HepG2 (cell line): ENCODE measurements around the gene SETD1A. TPM values are rescaled to one million over a fixed set of nuclear protein-coding genes. Genes with fewer than 3 reads are reported as not detected.

Source experiments
- CBX2 ChIP-seq, 2 experiments: fragments of 200-600 bp in 1 of 2; sonication (generic); formaldehyde crosslinking in 1 of 2; IDR thresholded peaks; 2 replicates each; pipeline versions ENCODE4 v1.7.0 to v1.8.1; 2018 to 2022; ENCODE audit warnings: low read depth in 2 of 2, low read length in 1 of 2, mild to moderate bottlenecking in 1 of 2, missing genetic modification reagents in 1 of 2
- CSRNP1 ChIP-seq: sonication (generic); formaldehyde crosslinking; IDR thresholded peaks from 2 replicates; pipeline ENCODE4 v1.8.1; 2023; ENCODE audit warnings: mild to moderate bottlenecking, missing genetic modification reagents
- EP300 ChIP-seq, 3 experiments: sonication (generic) in 1 of 3; formaldehyde crosslinking in 1 of 3; IDR thresholded peaks; 2 replicates each; pipeline versions ENCODE4 v1.5.1 to v1.6.1; 2011 to 2020; ENCODE audit warnings: low read depth in 2 of 3, low read length in 2 of 3, borderline replicate concordance in 1 of 3, improper control_type of control experiment in 1 of 3, mild to moderate bottlenecking in 1 of 3, missing genetic modification reagents in 1 of 3, moderate library complexity in 1 of 3
- ESRRA ChIP-seq: sonication (generic); formaldehyde crosslinking; IDR thresholded peaks from 2 replicates; pipeline ENCODE4 v1.5.1; 2020; ENCODE audit warnings: mild to moderate bottlenecking, low read depth, missing genetic modification reagents
- GPN1 ChIP-seq: sonication (generic); formaldehyde crosslinking; IDR thresholded peaks from 2 replicates; pipeline ENCODE4 v1.5.1; 2020; ENCODE audit warnings: missing genetic modification reagents, borderline replicate concordance
- HNF1B ChIP-seq: sonication (generic); formaldehyde crosslinking; IDR thresholded peaks from 2 replicates; pipeline ENCODE4 v1.5.1; 2020; ENCODE audit warnings: mild to moderate bottlenecking, moderate library complexity, missing genetic modification reagents
- MIER3 ChIP-seq: IDR thresholded peaks from 2 replicates; pipeline ENCODE4 v1.6.1; 2016; ENCODE audit warnings: missing compliant biosample characterization, borderline replicate concordance
- SIX1 ChIP-seq: sonication (generic); formaldehyde crosslinking; IDR thresholded peaks from 2 replicates; pipeline ENCODE4 v1.4.0; 2020; ENCODE audit warnings: missing genetic modification reagents, borderline replicate concordance
- SP2 ChIP-seq: sonication (generic); formaldehyde crosslinking; IDR thresholded peaks from 2 replicates; pipeline ENCODE4 v1.5.1; 2020; ENCODE audit warnings: mild to moderate bottlenecking, missing genetic modification reagents
- STAG1 ChIP-seq: sonication (generic); formaldehyde crosslinking; IDR thresholded peaks from 2 replicates; pipeline ENCODE4 v1.4.0; 2020; ENCODE audit warnings: missing genetic modification reagents
- SUZ12 ChIP-seq: fragments of 150-350 bp; IDR thresholded peaks from 2 replicates; pipeline ENCODE4 v1.6.1; 2014; ENCODE audit warnings: low read depth, low read length
- ZBTB43 ChIP-seq: sonication (generic); formaldehyde crosslinking; conservative IDR thresholded peaks from 2 replicates; pipeline ENCODE4 v1.4.0; 2020; ENCODE audit warnings: missing genetic modification reagents
- ZNF235 ChIP-seq: sonication (generic); formaldehyde crosslinking; IDR thresholded peaks from 2 replicates; pipeline ENCODE4 v1.8.1; 2023; ENCODE audit warnings: mild to moderate bottlenecking, missing genetic modification reagents, borderline replicate concordance
- ZNF264 ChIP-seq: sonication (generic); formaldehyde crosslinking; IDR thresholded peaks from 2 replicates; pipeline ENCODE4 v1.4.0; 2020; ENCODE audit warnings: missing genetic modification reagents
- ZNF501 ChIP-seq: sonication (generic); formaldehyde crosslinking; IDR thresholded peaks from 2 replicates; pipeline ENCODE4 v1.5.1; 2020; ENCODE audit warnings: mild to moderate bottlenecking, moderate library complexity, missing genetic modification reagents
- ZNF639 ChIP-seq: conservative IDR thresholded peaks from 2 replicates; pipeline ENCODE4 v1.6.1; 2018; ENCODE audit warnings: missing genetic modification reagents
- ZNF800 ChIP-seq: sonication (generic); formaldehyde crosslinking; IDR thresholded peaks from 2 replicates; pipeline ENCODE4 v1.4.0; 2020; ENCODE audit warnings: missing genetic modification reagents
- ZNF816 ChIP-seq: sonication (generic); formaldehyde crosslinking; IDR thresholded peaks from 2 replicates; pipeline ENCODE4 v1.8.0; 2022; ENCODE audit warnings: missing genetic modification reagents, mild to moderate bottlenecking, borderline replicate concordance
- polyA plus RNA-seq, 8 experiments: library from polyadenylated mRNA; depleted of rRNA in 3 of 8; stranded (reverse) in 7 of 8; unstranded in 1 of 8; fragments of >200 nt; fragmentation: Illumina TruSeq in 4 of 8; extraction: Trizol in 4 of 8; gene quantifications; 2 replicates each; pipeline versions ENCODE4 v1.2.1 to v1.2.3, GENCODE V29; 2011 to 2016; ENCODE audit warnings: low read depth in 4 of 8, missing spikeins in 1 of 8, mixed read lengths in 1 of 8; ENCODE audit not compliant: insufficient read depth in 1 of 8
- total RNA-seq, 5 experiments: library from RNA; depleted of rRNA; stranded (reverse); fragments of >200 nt; fragmentation: Illumina TruSeq; extraction: Trizol; gene quantifications; 2 replicates each; pipeline ENCODE4 v1.2.3, GENCODE V29; 2016; ENCODE audit warnings: low read depth in 1 of 5

The SETD1A gene
- total and polyA plus RNA-seq, 2 of the 13 experiments (the other 11 are each of a cell fraction or from before 2014, with no cell fraction given): 3.8 to 5.6 TPM

- TF ChIP-seq SUZ12 (no peak), ZNF264 (CRISPR knock-in tag) (0 out of 2 replicates have a peak, but pooled peaks have one; percentile 63), ZBTB43 (CRISPR knock-in tag) (no peak), CSRNP1 (CRISPR knock-in tag) (peak; percentile 95), EP300 (IDR thresholded peaks at IDR 0.05; ENCODE audit: low read depth in 2 of 2, low read length in 2 of 2) (no peak; a peak in 1 of 4 replicates), EP300 (CRISPR knock-in tag; IDR thresholded peaks at IDR 0.05; ENCODE audit: borderline replicate concordance) (peak; percentile 43), ZNF639 (CRISPR knock-in tag) (peak; percentile 71), HNF1B (CRISPR knock-in tag) (peak; percentile 77; the same call in 1 of the 2 replicates), ZNF800 (CRISPR knock-in tag) (peak; percentile 52; the same call in 1 of the 2 replicates), ZNF816 (CRISPR knock-in tag) (peak; percentile 63; the same call in 1 of the 2 replicates), ESRRA (peak; percentile 83), SP2 (CRISPR knock-in tag) (peak; percentile 48; the same call in 1 of the 2 replicates), SIX1 (CRISPR knock-in tag) (peak; percentile 70; the same call in 1 of the 2 replicates), ZNF501 (peak; percentile 51; the same call in 1 of the 2 replicates), ZNF235 (CRISPR knock-in tag) (peak; percentile 43; the same call in 1 of the 2 replicates), GPN1 (CRISPR knock-in tag) (no peak), STAG1 (CRISPR knock-in tag) (peak; percentile 41; the same call in 1 of the 2 replicates), CBX2 (IDR thresholded peaks at IDR 0.05; ENCODE audit: low read depth, low read length) (no peak), CBX2 (CRISPR knock-in tag; IDR thresholded peaks at IDR 0.05; ENCODE audit: low read depth) (no peak), MIER3 (CRISPR knock-in tag) (peak; percentile 87)
Observed at GRCh38 chr16:30949650-30950515, 7.7 kb upstream of the SETD1A start (continued).
